ENCODE results near the gene SCARB1. TPM values are rescaled to one million over a fixed set of nuclear protein-coding genes. Genes with fewer than 3 reads are reported as not detected.
A peak's percentile ranks its signal among the peaks of the same experiment; 100 is the strongest.

SCARB1 gene
- total RNA-seq, 2 donors from 2014 or later, result 33.0 to 36.2 TPM

- H3K4me3 Mint-ChIP-seq, result no peak overlapping the region
- peak; percentile 53 for DNase-seq
- Histone ChIP-seq H3K4me3 (ENCODE audit: low read length) (no peak overlapping the region), H3K36me3 (ENCODE audit: control insufficient read depth, insufficient read depth, low read length) (no peaks in the 10 kb centered on the region), H3K9ac (ENCODE audit: extremely low read depth, low read length, poor library complexity, severe bottlenecking) (no peak overlapping the region), H3K27ac (ENCODE audit: low read depth, low read length) (no peak overlapping the region), H3K27me3 (ENCODE audit: control insufficient read depth, insufficient read depth, low read length, poor library complexity, severe bottlenecking) (no peaks in the 10 kb centered on the region), H3K4me1 (ENCODE audit: control insufficient read depth, insufficient read depth, low read length) (peaks cover 10% of the 10 kb centered on the region), H3K9me3 (ENCODE audit: control insufficient read depth, low read length) (no peaks in the 10 kb centered on the region)
- 92 to 100% methylated on average over 5 to 8 of the region's 8 CpGs for WGBS, 2 experiments (ENCODE audit: insufficient coverage in 1 of 2, insufficient read length in 1 of 2)
- no peaks in the 10 kb centered on the region for H3K9me3 Mint-ChIP-seq
- H3K27me3 Mint-ChIP-seq (ENCODE audit: insufficient read depth), result no peaks in the 10 kb centered on the region
- H3K4me1 Mint-ChIP-seq, result peaks cover 43% of the 10 kb centered on the region
- no peak for TF ChIP-seq CTCF (conservative IDR thresholded peaks at IDR 0.05)
- H3K27ac Mint-ChIP-seq, result no peak overlapping the region
- H3K36me3 Mint-ChIP-seq (ENCODE audit: low read depth), result no peaks in the 10 kb centered on the region
Measured at GRCh38 chr12:124824195-124824594, 39.5 kb downstream of the SCARB1 start.

- Histone ChIP-seq H3K27ac (ENCODE audit: low read depth, low read length) (no peak overlapping the region), H3K4me1 (ENCODE audit: control insufficient read depth, insufficient read depth, low read length) (peaks cover 7% of the 10 kb centered on the region), H3K9ac (ENCODE audit: extremely low read depth, low read length, poor library complexity, severe bottlenecking) (no peak overlapping the region), H3K4me3 (ENCODE audit: low read length) (no peak overlapping the region), H3K36me3 (ENCODE audit: control insufficient read depth, insufficient read depth, low read length) (no peaks in the 10 kb centered on the region), H3K27me3 (ENCODE audit: control insufficient read depth, insufficient read depth, low read length, poor library complexity, severe bottlenecking) (no peaks in the 10 kb centered on the region), H3K9me3 (ENCODE audit: control insufficient read depth, low read length) (no peaks in the 10 kb centered on the region)
- Mint-ChIP-seq H3K4me3 (no peak overlapping the region), H3K36me3 (ENCODE audit: low read depth) (no peaks in the 10 kb centered on the region), H3K27ac (no peak overlapping the region), H3K4me1 (peaks cover 36% of the 10 kb centered on the region), H3K27me3 (ENCODE audit: insufficient read depth) (no peaks in the 10 kb centered on the region), H3K9me3 (no peaks in the 10 kb centered on the region)
- TF ChIP-seq CTCF (conservative IDR thresholded peaks at IDR 0.05), result no peak
- 82 to 89% methylated on average over 13 to 16 of the region's 16 CpGs for WGBS, 2 experiments (ENCODE audit: insufficient coverage in 1 of 2, insufficient read length in 1 of 2)
- DNase-seq, result peak; percentile 81
Measured at GRCh38 chr12:124823272-124823970, 40.2 kb downstream of the SCARB1 start.

GRCh38 chr12:124822218-124822617 lies 41.4 kb downstream of the SCARB1 start:
- Histone ChIP-seq H3K27me3 (ENCODE audit: control insufficient read depth, insufficient read depth, low read length, poor library complexity, severe bottlenecking) (no peaks in the 10 kb centered on the region), H3K4me3 (ENCODE audit: low read length) (no peak overlapping the region), H3K27ac (ENCODE audit: low read depth, low read length) (no peak overlapping the region), H3K9me3 (ENCODE audit: control insufficient read depth, low read length) (no peaks in the 10 kb centered on the region), H3K36me3 (ENCODE audit: control insufficient read depth, insufficient read depth, low read length) (no peaks in the 10 kb centered on the region), H3K4me1 (ENCODE audit: control insufficient read depth, insufficient read depth, low read length) (peaks cover 4% of the 10 kb centered on the region), H3K9ac (ENCODE audit: extremely low read depth, low read length, poor library complexity, severe bottlenecking) (no peak overlapping the region)
- Mint-ChIP-seq H3K27me3 (ENCODE audit: insufficient read depth) (no peaks in the 10 kb centered on the region), H3K36me3 (ENCODE audit: low read depth) (peaks cover 4% of the 10 kb centered on the region), H3K27ac (peak overlapping the region; percentile 69), H3K9me3 (no peaks in the 10 kb centered on the region), H3K4me3 (no peak overlapping the region), H3K4me1 (peaks cover 32% of the 10 kb centered on the region)
- DNase-seq, result no peak
- WGBS, 2 experiments (ENCODE audit: insufficient coverage in 1 of 2, insufficient read length in 1 of 2), result 97% methylated on average over 6 of the region's 6 CpGs; no CpG with 5 or more reads in 1 of the 2 experiments
- no peak for TF ChIP-seq CTCF (conservative IDR thresholded peaks at IDR 0.05)

Measured in endodermal cell (in vitro differentiated cells).